ENCODE data around the gene GNAQ.

Gene GNAQ

DNA sequence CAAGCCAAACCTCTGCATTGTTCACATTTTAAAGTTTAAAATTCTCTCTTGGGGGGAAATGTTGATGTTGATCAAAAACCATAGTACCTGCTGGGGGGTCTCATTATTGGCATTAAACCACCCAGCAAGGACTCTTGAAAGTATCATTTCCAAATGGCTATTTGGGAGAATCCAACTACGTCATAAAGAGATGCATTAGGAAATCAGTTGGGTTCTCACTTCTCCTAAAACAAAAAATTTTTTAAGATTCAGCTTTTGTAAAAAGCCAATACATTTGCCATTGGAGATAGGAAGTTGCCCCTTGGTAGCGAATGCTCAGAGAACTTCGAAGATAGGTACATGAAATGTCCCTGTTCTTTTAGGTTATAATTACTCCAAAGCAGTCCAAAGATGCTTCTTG is 96.4 kb downstream of the GNAQ start:
- no peak for DNase-seq

DNA sequence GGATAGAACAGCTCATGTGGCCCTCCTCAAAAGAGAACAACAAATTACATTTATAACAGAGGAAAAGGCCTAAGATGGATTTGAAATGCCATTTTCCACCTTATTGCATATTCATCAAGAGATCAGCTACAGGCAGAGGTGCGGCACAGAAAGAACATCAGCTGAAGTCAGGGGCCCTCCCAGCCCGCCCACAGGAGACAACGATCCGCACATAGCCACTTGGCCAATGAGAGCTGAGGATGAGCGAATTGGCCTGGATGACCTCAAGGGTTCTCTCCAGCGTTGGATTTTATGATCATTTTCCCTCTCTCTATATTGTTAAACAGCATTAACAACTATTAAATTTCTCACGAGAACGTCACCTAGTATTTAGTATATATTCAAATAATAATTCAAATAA is 97.6 kb downstream of the GNAQ start:
- DNase-seq, result no peak

DNA sequence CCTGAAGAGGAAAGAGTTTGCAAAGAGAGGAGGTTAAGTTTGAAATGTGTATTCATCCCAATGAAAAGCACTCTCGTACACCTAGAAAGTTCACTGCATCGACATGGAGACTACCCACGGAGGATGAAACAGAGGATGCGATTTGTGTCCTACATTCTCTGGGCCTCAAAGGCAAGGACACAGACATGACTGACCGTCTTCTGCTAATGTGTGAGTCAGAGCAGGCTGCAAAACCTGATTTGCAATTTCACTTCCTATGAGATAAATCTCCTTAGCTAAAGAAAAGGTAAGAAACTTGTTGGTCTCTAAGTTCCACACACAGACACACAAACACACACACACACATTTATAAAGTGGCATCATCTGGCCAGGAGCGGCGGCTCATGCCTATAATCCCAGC is 98.6 kb downstream of the GNAQ start:
- no peak for DNase-seq

DNA sequence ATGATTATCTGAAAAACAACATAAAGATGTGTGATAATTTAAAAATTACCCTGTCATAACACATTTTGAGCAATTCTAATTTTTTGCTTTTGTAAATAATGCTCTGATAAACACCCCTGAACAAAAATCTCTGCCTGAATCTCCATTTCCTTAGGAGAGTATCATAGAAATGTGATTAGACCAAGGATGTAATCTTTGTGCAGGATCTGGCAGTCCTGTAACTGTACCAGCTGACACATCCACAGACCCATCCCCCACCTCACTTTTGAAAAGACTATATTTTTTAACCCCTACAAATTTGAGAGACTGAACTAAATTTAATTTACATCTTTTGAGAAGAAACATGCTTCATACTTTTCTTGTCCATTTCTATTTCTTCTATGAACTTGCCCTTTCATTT is 101.7 kb downstream of the GNAQ start:
- no peak for DNase-seq

DNA sequence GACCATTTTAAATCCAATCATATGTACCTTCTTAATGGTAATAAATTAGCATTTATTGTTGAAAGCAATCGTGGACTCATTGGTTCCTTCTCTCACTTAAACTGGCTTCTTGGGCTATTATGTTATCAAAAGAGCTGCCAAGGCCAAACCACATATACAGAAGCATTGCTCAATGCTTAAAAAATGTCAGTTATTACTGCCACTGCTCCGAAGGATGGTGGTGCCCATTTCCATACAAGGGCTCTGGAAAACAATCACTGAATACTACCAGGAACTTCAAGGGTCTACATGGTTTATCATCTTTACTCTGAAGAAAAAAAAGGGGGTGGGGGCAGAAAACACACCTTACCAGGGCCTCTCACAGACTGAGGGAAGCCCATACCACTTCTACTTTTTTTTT is 104.3 kb downstream of the GNAQ start:
- no peak for DNase-seq

DNA sequence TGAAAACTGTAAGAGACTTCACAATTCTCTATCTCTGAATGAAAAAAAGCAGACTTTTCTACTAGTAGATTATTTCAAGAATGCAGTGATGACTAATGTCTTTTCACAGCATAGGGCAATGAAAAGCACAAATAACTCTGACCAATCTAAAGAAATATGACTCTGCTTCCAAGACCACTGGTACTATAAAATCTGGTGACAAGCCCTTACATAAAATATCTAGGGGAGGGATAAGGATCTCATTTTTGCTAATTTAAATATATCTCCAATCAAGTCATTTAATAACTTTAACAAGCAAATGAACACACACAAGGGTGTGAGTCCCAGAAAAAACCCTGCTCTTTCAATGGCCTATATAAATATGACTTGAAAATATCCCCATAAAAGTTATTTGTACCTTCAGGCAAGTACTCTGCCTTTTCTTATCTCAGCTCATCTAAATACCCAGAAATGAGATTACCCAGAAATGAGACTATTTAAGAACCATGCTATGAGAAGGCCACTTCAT is 105.2 kb downstream of the GNAQ start:
- DNase-seq, result no peak

DNA sequence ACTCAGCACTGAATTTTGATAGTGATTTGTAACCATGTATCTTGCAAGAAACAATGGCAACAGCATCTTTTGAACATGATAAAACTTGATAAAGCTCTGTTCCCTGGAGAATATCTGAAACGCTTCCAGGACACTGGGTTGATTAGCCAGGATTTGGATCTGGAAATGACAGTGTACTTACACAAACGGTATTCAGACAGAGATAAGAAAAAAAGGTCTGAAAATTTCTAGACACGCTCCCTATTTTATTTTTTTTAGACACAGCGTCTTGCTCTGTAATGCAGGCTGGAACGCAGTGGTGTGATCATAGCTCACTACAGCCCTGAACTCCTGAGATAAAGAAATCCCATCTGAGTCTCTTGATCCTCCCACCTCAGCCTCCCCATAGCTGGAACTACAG is 109.0 kb downstream of the GNAQ start:
- no peak for DNase-seq

DNA sequence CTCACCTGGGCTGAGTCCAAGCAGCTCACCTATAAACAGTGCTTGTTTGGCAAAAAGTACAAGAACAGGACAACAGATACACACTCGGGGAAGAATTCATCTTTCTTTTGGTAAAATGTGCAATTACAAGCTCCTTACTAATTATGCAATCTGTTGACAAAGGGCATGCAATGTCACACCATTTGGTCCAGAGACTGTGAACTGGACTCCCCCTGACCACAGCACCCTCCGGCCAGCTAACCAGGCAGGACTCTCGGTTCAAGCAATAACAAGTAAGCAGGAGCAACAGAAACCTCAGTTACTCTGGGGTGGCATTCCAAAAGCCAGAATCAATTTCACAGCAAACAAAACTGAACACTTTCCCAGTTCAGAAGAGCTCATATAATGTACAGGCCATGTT is 113.8 kb downstream of the GNAQ start:
- DNase-seq, result no peak

DNA sequence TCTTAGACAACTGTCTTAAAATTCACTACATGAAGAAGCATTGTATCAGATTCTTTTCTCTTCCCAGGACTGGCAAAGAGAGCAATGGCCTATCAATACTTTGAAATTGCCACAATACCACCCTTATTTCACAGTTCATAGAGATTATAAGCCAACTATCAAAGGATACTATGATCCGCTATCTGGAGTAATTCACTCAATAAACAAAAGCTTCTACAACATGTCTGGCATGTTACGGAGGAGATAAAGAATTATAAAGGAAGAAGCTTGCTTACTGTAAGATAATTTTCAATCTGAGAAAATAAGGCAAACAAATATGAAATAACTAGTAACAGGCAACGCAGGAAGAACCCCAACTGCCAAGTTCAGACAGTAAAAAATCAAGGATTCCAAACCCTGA is 114.8 kb downstream of the GNAQ start:
- no peak for DNase-seq

DNA sequence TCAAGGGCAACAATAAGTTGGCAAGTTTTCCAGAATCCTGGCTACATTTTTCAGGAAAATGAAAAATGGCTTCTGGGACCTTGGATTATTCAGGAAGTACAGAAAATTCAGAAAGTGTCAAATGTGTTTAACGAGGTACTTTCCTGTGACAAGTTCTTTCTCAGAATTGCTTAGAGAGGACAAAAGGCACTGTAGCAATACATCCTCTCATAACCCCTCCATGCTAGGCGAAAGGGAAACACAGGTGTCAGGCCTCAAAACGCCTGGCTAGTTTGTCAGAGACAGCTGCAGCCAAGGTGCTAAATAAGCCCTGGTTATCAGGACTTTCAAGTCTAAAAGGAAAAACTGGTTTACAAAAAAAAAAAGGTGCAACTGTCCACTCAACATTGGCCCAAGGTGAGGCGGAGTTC is 115.2 kb downstream of the GNAQ start:
- no peak for DNase-seq

DNA sequence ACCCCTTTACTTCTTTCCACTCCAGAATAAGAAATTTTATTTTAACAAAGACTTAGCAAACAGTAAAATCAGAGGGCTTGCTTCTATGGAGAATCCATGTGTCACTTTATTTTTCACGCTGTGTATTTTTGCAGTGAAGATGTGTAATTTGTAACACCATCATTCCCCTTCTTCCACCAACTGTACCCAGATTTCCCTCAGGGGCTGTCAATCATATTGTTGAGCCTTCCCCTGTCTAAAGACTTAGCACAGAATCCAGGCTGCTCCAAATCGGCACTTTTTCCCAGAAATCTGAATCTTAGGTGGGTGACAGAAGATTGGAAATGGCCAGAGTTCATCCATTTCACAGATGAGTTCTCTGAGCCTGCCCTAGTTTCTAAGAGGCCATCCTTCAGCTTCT is 115.9 kb downstream of the GNAQ start:
- DNase-seq, result no peak

DNA sequence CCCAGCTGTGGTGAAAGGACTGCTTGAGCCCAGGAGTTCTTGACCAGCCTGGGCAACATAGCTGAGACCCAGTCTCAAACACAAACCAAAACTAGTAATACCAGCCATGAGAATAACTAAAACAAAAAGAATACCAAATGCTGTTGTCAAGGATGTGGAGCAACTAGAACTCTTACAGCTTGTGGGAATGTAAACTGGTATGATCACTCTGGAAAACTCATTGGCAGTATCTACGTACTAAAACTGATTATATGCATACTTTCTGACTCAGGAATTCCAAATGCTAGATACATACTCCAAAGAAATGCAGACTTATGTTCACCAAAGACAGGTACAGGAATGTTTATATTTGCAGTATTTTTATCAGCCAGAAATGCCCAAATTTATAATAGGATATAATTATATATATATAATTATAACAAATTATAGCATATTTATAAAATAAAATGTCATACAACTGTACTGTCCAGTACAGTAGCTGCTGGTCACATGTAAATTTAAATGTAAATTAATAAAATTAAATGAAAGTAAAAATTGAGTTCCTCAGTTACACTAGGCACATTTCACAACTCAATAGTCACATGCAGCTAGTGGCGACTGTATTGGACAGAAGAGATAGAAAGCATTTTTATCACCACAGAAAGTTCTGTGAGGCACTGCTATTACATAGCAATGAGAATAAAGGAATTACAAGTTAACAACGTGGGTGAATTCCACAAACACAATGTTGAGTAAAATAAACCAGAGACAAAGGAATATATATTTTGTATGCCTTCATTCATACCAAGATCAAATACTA is 118.5 kb downstream of the GNAQ start:
- DNase-seq, result no peak

DNA sequence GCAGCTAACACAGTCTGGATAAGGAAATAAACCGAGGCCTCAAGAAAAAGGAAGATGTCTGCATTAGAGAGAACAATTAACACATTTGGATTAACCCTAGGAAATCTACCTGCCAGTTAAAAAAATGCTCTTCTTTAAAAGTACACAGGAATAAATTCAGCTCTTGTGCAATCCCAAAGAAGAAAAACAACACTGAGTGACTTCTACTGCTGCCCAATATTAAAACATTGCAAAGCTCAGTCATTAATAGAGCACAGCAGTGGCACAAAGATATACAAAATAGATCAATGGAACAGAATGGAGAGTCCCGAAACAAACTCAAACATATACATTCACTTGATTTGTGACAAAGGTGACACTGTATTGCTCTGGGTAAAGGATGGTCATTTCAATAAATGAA is 119.7 kb downstream of the GNAQ start:
- DNase-seq, result no peak

DNA sequence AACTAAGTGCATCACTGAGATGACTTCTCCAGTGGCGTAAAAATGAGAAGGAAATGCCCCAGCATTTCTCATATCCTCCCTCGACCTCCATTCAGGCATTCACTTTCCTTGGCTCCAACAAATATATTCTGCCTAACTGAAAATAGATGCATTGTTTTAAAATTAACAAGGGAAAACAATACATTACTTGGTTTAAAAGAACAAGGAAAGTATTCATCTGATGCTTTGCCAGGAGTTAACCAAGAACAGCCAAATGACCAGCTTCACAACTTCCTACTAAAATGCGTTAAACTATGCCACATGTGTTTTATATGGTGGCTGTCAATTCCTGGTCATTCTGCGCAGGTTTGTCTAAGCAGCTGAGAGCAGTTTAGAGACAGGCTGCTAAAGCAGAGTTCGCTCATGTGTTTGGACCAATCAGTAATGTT is 121.4 kb downstream of the GNAQ start:
- no peak for DNase-seq

DNA sequence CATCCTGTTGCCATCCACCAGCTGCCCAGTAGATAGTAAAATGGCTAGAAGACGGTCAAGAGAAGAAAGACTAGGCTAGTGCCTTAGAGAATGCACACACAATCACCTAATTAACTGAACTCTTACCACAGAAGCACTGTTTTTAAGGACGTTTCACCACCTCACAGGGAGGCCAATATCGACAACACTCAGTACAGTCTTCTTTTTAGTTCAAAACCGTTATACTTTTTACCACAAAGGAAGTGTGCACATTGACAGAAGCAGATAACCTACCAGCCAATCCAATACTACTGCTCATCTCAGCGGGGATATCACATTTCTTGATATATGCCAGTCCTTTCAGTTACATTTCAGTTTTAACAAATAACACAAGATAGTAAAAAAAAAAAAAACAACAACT is 122.3 kb downstream of the GNAQ start:
- DNase-seq, result no peak

DNA sequence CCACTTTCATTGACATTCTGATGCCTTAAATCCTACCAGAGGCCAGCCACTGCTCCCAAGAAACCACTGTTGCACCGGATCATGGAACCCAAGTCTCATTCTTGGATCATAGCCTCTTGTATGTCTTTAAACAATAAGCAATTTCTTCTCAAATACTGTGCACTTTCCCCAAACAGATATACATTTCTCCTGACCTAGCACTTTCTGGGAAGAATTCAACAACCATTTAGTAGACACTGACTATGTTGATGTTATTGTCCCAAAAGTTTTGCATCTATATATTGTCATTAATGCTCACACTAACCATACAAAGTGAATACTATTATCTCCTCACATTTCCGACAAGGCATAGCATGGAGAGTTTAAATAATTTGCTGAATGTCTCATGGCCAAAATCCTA is 123.3 kb downstream of the GNAQ start:
- DNase-seq, result no peak

DNA sequence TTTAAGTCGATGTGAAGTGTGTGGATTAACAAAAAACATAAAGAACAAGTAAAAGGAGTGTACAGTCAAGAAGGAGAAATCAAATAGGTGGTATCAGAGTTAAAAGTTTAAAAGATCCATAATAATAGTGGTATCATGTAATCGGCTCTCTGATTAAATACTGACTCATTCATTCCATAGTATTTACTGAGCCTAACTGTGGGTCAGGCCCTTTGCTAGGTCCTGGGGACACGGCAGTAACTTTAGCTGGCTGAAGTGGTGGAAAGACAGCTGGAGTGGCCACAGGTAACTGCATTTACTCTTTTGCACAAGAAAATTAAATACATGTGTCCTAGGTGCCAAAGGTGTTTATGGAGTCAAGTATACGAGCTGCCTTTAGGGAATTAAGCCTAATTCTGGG is 124.0 kb downstream of the GNAQ start:
- DNase-seq, result no peak

DNA sequence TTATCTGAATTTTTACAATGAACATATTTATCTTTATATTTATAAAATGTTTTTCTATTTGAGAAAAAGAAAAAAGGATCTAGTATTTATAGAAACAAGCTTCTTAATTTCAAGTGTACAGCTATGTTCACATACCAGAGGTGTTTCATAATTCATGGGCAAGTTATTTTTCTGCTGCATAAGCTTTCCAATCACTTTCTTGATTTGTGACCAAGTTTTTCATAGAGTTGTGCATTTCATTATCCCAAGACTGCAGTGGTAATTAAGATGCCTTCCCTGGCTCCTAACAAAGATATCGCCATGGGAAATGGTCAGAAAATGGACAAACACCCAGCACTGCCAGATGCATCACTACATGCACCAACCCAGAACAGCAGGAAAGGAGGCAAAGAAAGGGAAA is 124.6 kb downstream of the GNAQ start:
- DNase-seq, result no peak

DNA sequence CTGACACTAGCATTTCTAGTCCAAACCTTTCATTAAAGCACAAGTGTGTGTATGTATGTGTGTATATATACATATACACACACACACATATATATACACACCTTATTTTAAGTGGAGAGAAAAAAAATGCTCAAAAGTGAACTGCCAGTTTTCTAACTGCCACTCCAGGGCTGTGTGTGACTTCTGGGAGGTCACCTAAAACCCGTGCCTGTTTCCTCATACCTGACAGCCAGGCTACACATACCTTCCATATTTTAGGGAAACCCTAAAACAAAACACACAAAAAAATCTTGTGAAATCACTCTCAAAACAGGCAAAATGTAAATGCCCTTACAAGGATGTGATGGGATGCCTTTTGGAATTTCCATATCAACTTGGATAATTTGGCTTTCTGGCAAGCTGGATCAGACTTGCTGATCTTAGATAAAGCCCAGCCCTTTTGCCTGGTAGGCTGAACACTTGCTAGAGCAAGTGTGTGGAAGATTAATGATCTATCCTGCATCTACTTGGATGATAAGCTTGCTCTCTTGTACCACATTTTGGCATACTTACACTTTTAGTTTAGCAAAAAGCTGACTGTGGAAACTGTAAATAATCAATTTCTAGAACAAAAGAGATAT is 127.8 kb downstream of the GNAQ start:
- no peak for DNase-seq

DNA sequence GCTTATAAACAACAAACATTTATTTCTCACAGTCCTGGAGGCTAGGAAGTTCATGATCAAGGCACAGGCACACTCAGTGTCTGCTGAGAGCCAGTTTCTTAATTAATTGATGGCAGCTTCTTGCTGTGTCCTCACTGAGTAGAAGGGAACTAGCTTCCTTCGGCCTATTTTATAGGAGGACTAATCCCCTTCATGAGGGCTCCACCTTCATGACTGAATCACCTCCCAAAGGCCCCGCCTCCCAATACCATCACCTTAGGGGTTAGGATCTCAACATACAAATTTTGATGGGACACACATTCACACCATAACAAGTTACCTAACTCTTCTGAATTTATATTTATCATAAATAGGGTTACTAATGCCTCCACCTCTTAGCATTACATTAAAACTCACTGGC is 129.8 kb downstream of the GNAQ start:
- DNase-seq, result no peak

DNA sequence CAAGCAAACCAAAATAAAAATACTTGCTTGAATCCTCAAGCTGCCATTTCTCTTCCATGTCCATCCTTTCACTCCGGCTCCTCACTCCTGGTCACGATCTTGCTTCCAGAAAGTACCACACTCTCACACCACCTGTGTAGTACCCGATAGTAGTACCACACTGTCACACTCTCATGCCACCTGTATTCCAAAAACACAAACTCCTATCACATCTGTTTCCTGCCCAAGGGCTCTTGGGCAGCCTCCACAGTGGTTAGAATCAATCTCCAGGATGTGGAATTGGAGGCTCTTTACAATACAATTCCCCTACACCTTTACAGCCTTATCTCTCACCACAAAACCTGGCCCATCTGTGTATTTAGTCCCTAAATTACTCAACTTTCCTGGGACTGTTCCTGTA is 130.6 kb downstream of the GNAQ start:
- DNase-seq, result no peak

DNA sequence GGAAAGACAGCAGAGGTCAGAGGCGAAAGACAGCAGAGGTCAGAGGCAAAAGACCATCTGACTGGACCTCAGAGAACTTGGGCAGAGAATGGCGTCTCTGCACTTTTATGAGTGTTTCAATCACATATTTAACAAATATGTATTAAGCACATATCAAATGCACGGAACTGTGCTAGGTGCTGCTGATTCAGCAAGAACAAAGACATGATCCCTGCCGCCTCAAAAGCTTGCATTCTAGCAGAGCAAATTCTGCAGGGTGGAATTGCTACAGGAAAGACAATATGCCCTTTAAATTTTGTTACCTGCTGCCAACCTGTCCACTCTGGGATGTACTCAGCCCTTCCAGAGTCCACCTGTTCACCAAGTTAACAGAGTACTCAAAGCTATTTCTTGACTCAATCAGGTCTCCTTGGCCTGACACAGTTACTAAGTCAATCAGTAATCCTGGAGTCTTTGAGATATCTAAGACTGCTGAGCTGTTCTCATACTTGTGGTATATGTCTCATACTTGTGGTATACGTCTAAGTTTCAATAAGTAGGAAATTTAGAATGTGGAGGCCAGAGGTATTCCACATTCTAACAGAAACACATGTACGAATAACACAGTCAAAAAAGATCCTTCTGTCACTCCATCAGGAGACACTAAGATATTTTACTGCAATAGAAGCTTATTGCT is 131.8 kb downstream of the GNAQ start:
- DNase-seq, result no peak

DNA sequence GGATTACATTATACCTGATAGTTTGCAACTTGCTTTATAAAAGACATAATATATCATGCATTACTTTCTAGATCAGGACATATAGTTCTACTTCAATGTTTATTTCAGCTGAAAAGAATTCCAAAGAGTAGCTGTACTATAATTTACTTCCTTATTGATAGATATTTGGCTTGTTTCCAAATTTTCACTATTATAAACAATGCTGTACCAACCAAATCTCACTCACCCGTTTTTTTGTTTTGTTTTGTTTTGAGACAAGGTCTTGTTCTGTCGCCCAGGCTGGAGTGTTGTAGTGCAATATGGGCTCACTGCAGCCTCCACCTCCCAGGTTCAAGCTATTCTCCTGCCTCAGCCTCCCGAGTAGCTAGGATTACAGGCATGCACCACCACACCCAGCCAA is 132.7 kb downstream of the GNAQ start:
- no peak for DNase-seq
